HL-60 (cell line): ENCODE results near the gene ATF3.

Experiments
- DNase-seq, 2 experiments: peaks; one replicate each; pipeline ENCODE4 v3.0.0-alpha.2; 2010 to 2020; ENCODE audit warnings: low read depth in 1 of 2, low spot score in 1 of 2
- H3K27ac ChIP-seq: fragments of 250-450 bp; sonication (Bioruptor Pico); replicated peaks from 2 replicates; pipeline ENCODE4 v1.5.1; 2020; ENCODE audit warnings: mild to moderate bottlenecking, moderate library complexity
- H3K27me3 ChIP-seq: fragments of 250-450 bp; sonication (Bioruptor Pico); 2 replicates; pipeline ENCODE4 v1.5.1; 2021; ENCODE audit warnings: mild to moderate bottlenecking, moderate library complexity; ENCODE audit not compliant: insufficient read depth, poor library complexity, severe bottlenecking
- H3K4me3 ChIP-seq: replicated peaks from 2 replicates; pipeline ENCODE4 v1.5.1; 2011; ENCODE audit warnings: mild to moderate bottlenecking, control low read depth, low read length; ENCODE audit not compliant: insufficient read depth
- GABPA ChIP-seq: IDR thresholded peaks from 2 replicates; pipeline ENCODE4 v1.6.1; 2012; ENCODE audit warnings: low read depth
- POLR2AphosphoS5 ChIP-seq: IDR thresholded peaks from 2 replicates; pipeline ENCODE4 v1.6.1; 2012; ENCODE audit warnings: low read depth
- REST ChIP-seq: IDR thresholded peaks from 2 replicates; pipeline ENCODE4 v1.6.1; 2012; ENCODE audit warnings: low read depth; ENCODE audit not compliant: insufficient replicate concordance
- SPI1 ChIP-seq: IDR thresholded peaks from 2 replicates; pipeline ENCODE4 v1.6.1; 2012; ENCODE audit warnings: low read depth, mild to moderate bottlenecking, borderline replicate concordance
- TF ChIP-seq, protein P1 (sequence below): IDR thresholded peaks from one replicate; pipeline ENCODE4 v1.5.1; 2011; ENCODE audit warnings: low read length, control low read depth, inconsistent platforms; ENCODE audit not compliant: insufficient read depth

Gene ATF3

DNA sequence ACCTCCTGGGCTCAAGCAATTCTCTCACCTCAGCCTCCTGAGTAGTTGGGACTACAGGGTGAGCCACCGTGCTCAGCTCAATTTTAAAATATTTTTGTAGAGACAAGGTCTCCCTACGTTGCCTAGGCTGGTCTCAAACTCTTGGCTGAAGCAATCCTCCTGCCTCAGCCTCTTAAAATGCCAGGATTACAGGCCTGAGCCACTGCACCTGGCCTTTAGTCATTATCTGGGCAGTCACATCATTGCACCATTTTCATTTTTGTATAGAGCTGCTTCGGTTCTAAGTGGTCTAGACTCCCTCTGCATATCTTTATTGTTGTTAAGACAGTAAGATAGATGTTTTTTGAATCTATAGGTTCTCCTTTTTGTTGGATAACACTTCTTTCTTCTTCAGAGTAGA is 39.9 kb downstream of the ATF3 start:
- no peaks in the 10 kb centered on the region for H3K27me3 ChIP-seq
- no peak overlapping the region for H3K27ac ChIP-seq
- TF ChIP-seq POLR2AphosphoS5 (no peak), SPI1 (no peak), GABPA (no peak), REST (no peak)
- TF ChIP-seq, protein P1, sequence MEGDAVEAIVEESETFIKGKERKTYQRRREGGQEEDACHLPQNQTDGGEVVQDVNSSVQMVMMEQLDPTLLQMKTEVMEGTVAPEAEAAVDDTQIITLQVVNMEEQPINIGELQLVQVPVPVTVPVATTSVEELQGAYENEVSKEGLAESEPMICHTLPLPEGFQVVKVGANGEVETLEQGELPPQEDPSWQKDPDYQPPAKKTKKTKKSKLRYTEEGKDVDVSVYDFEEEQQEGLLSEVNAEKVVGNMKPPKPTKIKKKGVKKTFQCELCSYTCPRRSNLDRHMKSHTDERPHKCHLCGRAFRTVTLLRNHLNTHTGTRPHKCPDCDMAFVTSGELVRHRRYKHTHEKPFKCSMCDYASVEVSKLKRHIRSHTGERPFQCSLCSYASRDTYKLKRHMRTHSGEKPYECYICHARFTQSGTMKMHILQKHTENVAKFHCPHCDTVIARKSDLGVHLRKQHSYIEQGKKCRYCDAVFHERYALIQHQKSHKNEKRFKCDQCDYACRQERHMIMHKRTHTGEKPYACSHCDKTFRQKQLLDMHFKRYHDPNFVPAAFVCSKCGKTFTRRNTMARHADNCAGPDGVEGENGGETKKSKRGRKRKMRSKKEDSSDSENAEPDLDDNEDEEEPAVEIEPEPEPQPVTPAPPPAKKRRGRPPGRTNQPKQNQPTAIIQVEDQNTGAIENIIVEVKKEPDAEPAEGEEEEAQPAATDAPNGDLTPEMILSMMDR = no peak
- H3K4me3 ChIP-seq = no peak overlapping the region
- DNase-seq = no peak

GRCh38 chr1:212649020-212649419 is 40.5 kb downstream of the ATF3 start:
- TF ChIP-seq POLR2AphosphoS5 = no peak
- TF ChIP-seq GABPA = no peak
- TF ChIP-seq SPI1 = no peak
- TF ChIP-seq, protein P1 = no peak
- TF ChIP-seq REST = no peak
- Histone ChIP-seq H3K4me3 (no peak overlapping the region), H3K27me3 (no peaks in the 10 kb centered on the region), H3K27ac (no peak overlapping the region)
- DNase-seq = no peak

GRCh38 chr1:212650228-212650627 is 41.7 kb downstream of the ATF3 start:
- Histone ChIP-seq H3K27me3 (no peaks in the 10 kb centered on the region), H3K27ac (no peak overlapping the region), H3K4me3 (no peak overlapping the region)
- no peak for DNase-seq
- TF ChIP-seq REST (no peak), GABPA (no peak), POLR2AphosphoS5 (no peak), SPI1 (no peak)
- TF ChIP-seq, protein P1 = no peak
